GM06990 (cell line): ENCODE results near the gene BRD4.

Experiments used
- DNase-seq: peaks from one replicate; pipeline ENCODE4 v3.0.0-alpha.2; 2011; ENCODE audit not compliant: insufficient read length; ENCODE audit errors: extremely low read depth
- H3K27me3 ChIP-seq: replicated peaks from 2 replicates; pipeline ENCODE4 v1.6.0; 2011; ENCODE audit warnings: low read length; ENCODE audit not compliant: control insufficient read depth, insufficient read depth
- H3K36me3 ChIP-seq: 2 replicates; pipeline ENCODE4 v1.5.1; 2011; ENCODE audit warnings: low read length; ENCODE audit not compliant: control insufficient read depth, insufficient read depth
- H3K4me3 ChIP-seq: replicated peaks from 2 replicates; pipeline ENCODE4 v1.5.1; 2011; ENCODE audit warnings: low read depth, mild to moderate bottlenecking, control low read depth, low read length
- TF ChIP-seq, protein P1 (sequence below): IDR thresholded peaks from 2 replicates; pipeline ENCODE4 v1.5.1; 2011; ENCODE audit warnings: low read length, control low read depth, mild to moderate bottlenecking, inconsistent platforms; ENCODE audit not compliant: insufficient read depth, poor library complexity, severe bottlenecking

Gene BRD4

GRCh38 chr19:15251749-15252397 is 80.5 kb downstream of the BRD4 start:
- H3K36me3 ChIP-seq = peaks cover 66% of the 10 kb centered on the region

DNA sequence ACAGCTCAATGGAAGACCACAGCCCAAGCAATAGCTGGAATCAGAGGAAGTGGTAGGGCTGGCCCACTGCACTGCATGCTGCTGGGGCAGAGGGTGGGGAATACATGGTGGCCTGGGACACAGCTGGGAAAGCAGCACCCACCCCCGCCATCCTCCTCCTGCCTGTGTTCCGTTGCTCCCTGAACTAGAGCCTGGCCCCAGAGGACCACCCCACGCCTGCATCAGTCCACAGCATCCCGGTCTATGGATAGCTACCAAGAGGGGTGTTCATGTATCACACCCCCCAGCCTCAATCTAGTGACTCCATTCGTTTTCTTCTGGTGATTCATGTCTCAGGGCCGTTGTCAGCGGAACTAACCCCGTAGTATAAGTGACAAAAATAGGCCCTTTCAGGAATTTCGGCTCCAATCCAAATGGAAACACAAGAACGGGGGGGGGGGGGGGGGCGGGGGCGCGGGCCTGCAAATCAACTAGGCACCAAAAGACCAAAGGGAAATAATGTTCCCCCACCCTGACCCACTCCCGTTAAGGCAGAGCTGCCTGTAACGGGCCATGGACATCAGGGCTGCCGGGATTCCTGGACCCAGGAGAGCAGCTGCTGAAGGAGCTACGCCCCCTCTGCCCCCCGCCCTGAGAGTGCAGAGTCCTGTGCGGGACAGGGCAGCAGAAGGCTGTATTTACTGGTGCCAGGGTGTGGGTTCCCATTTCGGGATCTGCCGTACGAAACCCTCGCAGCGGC is 81.2 kb downstream of the BRD4 start:
- H3K4me3 ChIP-seq = no peak overlapping the region
- TF ChIP-seq, protein P1, sequence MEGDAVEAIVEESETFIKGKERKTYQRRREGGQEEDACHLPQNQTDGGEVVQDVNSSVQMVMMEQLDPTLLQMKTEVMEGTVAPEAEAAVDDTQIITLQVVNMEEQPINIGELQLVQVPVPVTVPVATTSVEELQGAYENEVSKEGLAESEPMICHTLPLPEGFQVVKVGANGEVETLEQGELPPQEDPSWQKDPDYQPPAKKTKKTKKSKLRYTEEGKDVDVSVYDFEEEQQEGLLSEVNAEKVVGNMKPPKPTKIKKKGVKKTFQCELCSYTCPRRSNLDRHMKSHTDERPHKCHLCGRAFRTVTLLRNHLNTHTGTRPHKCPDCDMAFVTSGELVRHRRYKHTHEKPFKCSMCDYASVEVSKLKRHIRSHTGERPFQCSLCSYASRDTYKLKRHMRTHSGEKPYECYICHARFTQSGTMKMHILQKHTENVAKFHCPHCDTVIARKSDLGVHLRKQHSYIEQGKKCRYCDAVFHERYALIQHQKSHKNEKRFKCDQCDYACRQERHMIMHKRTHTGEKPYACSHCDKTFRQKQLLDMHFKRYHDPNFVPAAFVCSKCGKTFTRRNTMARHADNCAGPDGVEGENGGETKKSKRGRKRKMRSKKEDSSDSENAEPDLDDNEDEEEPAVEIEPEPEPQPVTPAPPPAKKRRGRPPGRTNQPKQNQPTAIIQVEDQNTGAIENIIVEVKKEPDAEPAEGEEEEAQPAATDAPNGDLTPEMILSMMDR = no peak
- H3K27me3 ChIP-seq = no peaks in the 10 kb centered on the region
- DNase-seq = no peak
- peaks cover 63% of the 10 kb centered on the region for H3K36me3 ChIP-seq

More at GRCh38 chr19:15251749-15252397, 80.5 kb downstream of the BRD4 start:
- TF ChIP-seq, protein P1 = no peak
- Histone ChIP-seq H3K4me3 (no peak overlapping the region), H3K27me3 (no peaks in the 10 kb centered on the region)
- no peak for DNase-seq

- H3K4me3 ChIP-seq = no peak overlapping the region
- TF ChIP-seq, protein P1 = no peak
- no peaks in the 10 kb centered on the region for H3K27me3 ChIP-seq
- no peak for DNase-seq
- H3K36me3 ChIP-seq = peaks cover 60% of the 10 kb centered on the region
These were observed 81.7 kb downstream of the BRD4 start for GRCh38 chr19:15250640-15250993.

- H3K27me3 ChIP-seq = no peaks in the 10 kb centered on the region
- H3K36me3 ChIP-seq = peaks cover 59% of the 10 kb centered on the region
- DNase-seq = no peak
- TF ChIP-seq, protein P1 = no peak
- no peak overlapping the region for H3K4me3 ChIP-seq
These were observed 82.2 kb downstream of the BRD4 start for GRCh38 chr19:15249972-15250639.

- H3K27me3 ChIP-seq = no peaks in the 10 kb centered on the region
- H3K36me3 ChIP-seq = peaks cover 58% of the 10 kb centered on the region
- TF ChIP-seq, protein P1 = no peak
- no peak for DNase-seq
- no peak overlapping the region for H3K4me3 ChIP-seq
These were observed 82.8 kb downstream of the BRD4 start for GRCh38 chr19:15249528-15249874.
